ENCODE data around the gene CCDC186. TPM values are rescaled to one million over a fixed set of nuclear protein-coding genes. Genes with fewer than 3 reads are reported as not detected.

Gene CCDC186
- total RNA-seq, 1 experiment from 2014 or later, result 12.8 TPM

GRCh38 chr10:114131094-114131493 is 42.9 kb downstream of the CCDC186 start:
- no peaks in the 10 kb centered on the region for H3K27me3 Mint-ChIP-seq (ENCODE audit: unreplicated experiment)

GRCh38 chr10:114121031-114121430 is 53.0 kb downstream of the CCDC186 start:
- no peaks in the 10 kb centered on the region for H3K27me3 Mint-ChIP-seq (ENCODE audit: unreplicated experiment)
- no peak for TF ChIP-seq CTCF (IDR thresholded peaks at IDR 0.05; ENCODE audit: unreplicated experiment)
- no peak for DNase-seq
- no peak overlapping the region for H3K27ac Mint-ChIP-seq (ENCODE audit: unreplicated experiment)
- H3K4me3 Mint-ChIP-seq (ENCODE audit: low read depth, unreplicated experiment), result no peak overlapping the region
- intact Hi-C loops (cut with micrococcal nuclease; ENCODE audit: unreplicated experiment), result no loop called here
- no TSS peak for BruUV-seq (replicated peaks)
- CTCF ChIA-PET, result no interaction called here
- peaks cover 4% of the 10 kb centered on the region for H3K36me3 Mint-ChIP-seq (ENCODE audit: insufficient read depth, unreplicated experiment)
- no peaks in the 10 kb centered on the region for H3K4me1 Mint-ChIP-seq (ENCODE audit: low read depth, unreplicated experiment)
- H3K9me3 Mint-ChIP-seq (ENCODE audit: low read depth, unreplicated experiment), result no peaks in the 10 kb centered on the region

More at GRCh38 chr10:114131094-114131493, 42.9 kb downstream of the CCDC186 start:
- H3K9me3 Mint-ChIP-seq (ENCODE audit: low read depth, unreplicated experiment), result no peaks in the 10 kb centered on the region
- no TSS peak for BruUV-seq (replicated peaks)
- TF ChIP-seq CTCF (IDR thresholded peaks at IDR 0.05; ENCODE audit: unreplicated experiment), result no peak
- no peaks in the 10 kb centered on the region for H3K4me1 Mint-ChIP-seq (ENCODE audit: low read depth, unreplicated experiment)
- no peak overlapping the region for H3K4me3 Mint-ChIP-seq (ENCODE audit: low read depth, unreplicated experiment)
- no peak for DNase-seq
- H3K36me3 Mint-ChIP-seq (ENCODE audit: insufficient read depth, unreplicated experiment), result peaks cover 11% of the 10 kb centered on the region
- CTCF ChIA-PET, result no interaction called here
- intact Hi-C loops (cut with micrococcal nuclease; ENCODE audit: unreplicated experiment), result no loop called here
- H3K27ac Mint-ChIP-seq (ENCODE audit: unreplicated experiment), result no peak overlapping the region

- Mint-ChIP-seq H3K27ac (ENCODE audit: unreplicated experiment) (no peak overlapping the region), H3K36me3 (ENCODE audit: insufficient read depth, unreplicated experiment) (no peaks in the 10 kb centered on the region), H3K4me1 (ENCODE audit: low read depth, unreplicated experiment) (no peaks in the 10 kb centered on the region), H3K9me3 (ENCODE audit: low read depth, unreplicated experiment) (no peaks in the 10 kb centered on the region), H3K4me3 (ENCODE audit: low read depth, unreplicated experiment) (no peak overlapping the region), H3K27me3 (ENCODE audit: unreplicated experiment) (no peaks in the 10 kb centered on the region)
- intact Hi-C loops (cut with micrococcal nuclease; ENCODE audit: unreplicated experiment), result no loop called here
- no peak for TF ChIP-seq CTCF (IDR thresholded peaks at IDR 0.05; ENCODE audit: unreplicated experiment)
- DNase-seq, result no peak
- CTCF ChIA-PET, result no interaction called here
- no TSS peak for BruUV-seq (replicated peaks)
These were observed 55.5 kb downstream of the CCDC186 start for GRCh38 chr10:114118514-114118913.

GRCh38 chr10:114117728-114118127 is 56.3 kb downstream of the CCDC186 start:
- Mint-ChIP-seq H3K9me3 (ENCODE audit: low read depth, unreplicated experiment) (no peaks in the 10 kb centered on the region), H3K4me1 (ENCODE audit: low read depth, unreplicated experiment) (no peaks in the 10 kb centered on the region), H3K4me3 (ENCODE audit: low read depth, unreplicated experiment) (no peak overlapping the region), H3K27me3 (ENCODE audit: unreplicated experiment) (no peaks in the 10 kb centered on the region), H3K27ac (ENCODE audit: unreplicated experiment) (no peak overlapping the region), H3K36me3 (ENCODE audit: insufficient read depth, unreplicated experiment) (no peaks in the 10 kb centered on the region)
- CTCF ChIA-PET, result no interaction called here
- BruUV-seq (replicated peaks), result no TSS peak
- TF ChIP-seq CTCF (IDR thresholded peaks at IDR 0.05; ENCODE audit: unreplicated experiment), result no peak
- intact Hi-C loops (cut with micrococcal nuclease; ENCODE audit: unreplicated experiment), result no loop called here
- DNase-seq, result no peak

All from Calu3 (cell line).